SKM-1 (cell line): ENCODE data around the gene FHIP2A.
"Not testable (repeated sequence)": the region's sequence is repeated elsewhere in the genome, so short reads cannot be mapped to it uniquely, and the experiment has no call there.

Experiments
- DNase-seq: peaks from one replicate; lab custom pipeline; 2025; ENCODE audit not compliant: unreplicated experiment; lab: John Stamatoyannopoulos, UW

FHIP2A gene, protein sequence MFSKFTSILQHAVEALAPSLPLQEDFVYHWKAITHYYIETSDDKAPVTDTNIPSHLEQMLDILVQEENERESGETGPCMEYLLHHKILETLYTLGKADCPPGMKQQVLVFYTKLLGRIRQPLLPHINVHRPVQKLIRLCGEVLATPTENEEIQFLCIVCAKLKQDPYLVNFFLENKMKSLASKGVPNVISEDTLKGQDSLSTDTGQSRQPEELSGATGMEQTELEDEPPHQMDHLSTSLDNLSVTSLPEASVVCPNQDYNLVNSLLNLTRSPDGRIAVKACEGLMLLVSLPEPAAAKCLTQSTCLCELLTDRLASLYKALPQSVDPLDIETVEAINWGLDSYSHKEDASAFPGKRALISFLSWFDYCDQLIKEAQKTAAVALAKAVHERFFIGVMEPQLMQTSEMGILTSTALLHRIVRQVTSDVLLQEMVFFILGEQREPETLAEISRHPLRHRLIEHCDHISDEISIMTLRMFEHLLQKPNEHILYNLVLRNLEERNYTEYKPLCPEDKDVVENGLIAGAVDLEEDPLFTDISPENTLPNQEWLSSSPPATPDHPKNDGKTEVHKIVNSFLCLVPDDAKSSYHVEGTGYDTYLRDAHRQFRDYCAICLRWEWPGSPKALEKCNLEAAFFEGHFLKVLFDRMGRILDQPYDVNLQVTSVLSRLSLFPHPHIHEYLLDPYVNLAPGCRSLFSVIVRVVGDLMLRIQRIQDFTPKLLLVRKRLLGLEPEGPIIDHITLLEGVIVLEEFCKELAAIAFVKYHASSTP

DNA sequence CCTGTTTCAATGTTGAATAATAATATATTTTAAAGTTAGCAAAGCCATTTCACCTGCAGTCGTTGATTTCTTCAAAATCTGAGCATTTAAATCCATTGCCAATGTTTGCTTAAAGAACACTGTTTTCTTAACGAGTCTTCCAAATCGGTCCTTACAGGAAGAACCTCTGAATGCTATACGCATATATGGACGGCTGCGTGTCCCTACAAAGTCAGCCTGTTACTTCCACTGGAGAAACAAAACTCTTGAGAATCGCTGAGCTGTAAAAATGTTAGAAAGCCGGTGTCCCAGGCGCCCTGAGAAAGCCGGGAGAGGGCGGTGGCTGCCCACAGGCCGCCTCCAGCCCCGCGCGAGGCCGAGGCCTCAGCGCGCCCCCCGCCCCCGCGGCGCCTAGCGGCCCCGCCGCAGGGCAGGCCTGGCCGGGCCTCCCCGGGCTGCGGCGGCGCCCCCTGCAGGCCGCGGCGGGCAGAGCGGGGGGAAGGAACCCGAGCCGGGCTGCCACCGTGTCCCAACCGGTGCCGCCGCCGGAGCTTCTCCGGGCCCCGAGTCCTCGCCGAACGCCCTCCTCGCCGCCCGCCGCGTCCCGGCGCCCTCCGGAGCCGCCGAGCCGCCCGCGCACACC, at the start of gene FHIP2A:
FHIP2A (plus strand) TSS at position 488 of the 622 bp plus-strand sequence. CDS start 299 bp downstream, outside the sequence.
- DNase-seq: peak; percentile 47

DNA sequence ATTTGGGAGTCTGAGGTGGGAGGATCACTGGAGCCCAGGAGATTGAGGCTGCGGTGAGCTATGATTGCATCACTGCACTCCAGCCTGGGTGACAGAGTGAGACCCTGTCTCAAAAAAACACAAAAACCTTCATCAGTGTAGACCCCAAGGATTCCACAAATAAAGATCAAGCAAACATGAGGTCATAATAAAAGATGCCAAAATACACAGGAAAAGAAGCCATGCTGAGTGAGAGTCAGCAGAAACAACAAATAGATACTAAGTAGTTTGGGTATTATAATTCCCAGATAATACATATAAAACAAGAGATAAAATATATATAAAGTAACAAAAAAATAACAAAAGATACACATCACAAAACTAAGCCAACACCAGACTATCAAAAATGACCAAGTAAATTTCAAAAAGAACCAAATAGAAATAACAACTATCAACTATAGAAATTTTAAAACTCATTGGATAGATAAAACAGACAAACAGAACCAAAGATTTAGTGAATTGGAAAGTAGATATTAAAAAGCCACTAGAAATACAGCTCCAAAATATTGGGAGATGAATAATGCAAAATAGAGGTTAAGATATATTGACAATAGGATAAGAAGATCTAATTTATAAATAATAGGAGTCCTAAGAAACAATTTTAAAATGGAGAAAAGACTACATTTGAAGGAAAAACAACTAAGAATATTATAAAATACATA, 48.9 kb upstream of the FHIP2A start:
- no peak for DNase-seq

DNA sequence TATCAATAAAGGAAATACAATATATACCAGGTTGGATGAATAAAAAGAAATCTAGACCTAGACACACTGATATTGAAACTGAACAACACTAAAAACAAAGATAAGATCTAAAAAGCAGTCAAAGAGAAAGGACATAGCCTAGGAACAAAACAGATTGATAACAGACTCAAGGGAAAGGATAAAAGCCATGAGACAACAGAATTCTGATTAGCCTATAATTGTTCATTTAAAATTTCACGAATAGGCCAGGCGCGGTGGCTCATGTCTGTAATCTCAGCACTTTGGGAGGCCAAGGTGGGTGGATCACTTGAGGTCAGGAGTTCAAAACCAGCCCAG, 48.4 kb upstream of the FHIP2A start:
- no peak for DNase-seq

DNA sequence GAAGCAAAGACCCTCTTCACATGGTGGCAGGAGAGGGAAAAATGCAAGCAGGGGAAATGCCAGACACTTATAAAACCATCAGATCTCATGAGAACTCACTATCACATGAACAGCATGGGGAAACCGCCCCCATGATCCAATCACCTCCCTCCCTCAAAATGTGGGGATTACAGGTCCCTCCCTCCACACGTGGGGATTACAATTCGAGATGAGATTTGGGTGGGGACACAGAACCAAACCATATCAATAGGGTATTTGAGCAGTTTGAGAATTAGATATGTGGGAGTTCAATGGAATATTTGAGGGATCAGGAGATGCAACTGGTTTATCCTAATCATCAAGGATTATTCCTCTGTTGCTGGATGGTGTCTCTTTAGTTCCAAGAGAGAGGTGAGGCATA, 46.5 kb upstream of the FHIP2A start:
- DNase-seq: not testable (repeated sequence)

DNA sequence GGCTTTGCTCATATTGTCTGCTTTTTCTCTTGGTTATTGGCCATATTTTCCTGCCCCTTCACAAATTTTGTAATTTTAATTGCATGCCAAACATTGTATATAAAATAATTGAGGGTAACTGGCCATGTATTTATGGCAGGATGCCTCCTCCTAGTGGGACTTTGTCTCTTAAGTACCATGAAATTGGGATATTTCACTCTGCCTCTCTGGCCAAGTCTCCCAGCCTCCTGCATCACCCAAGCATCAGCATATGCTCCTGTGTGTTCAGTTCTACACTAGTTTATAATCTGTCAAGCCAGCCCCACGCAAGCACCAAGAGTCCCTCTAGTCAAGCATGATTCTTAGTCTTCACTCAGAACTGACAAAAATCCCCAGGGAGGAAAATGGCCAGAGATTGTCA, 44.2 kb upstream of the FHIP2A start:
- no peak for DNase-seq

DNA sequence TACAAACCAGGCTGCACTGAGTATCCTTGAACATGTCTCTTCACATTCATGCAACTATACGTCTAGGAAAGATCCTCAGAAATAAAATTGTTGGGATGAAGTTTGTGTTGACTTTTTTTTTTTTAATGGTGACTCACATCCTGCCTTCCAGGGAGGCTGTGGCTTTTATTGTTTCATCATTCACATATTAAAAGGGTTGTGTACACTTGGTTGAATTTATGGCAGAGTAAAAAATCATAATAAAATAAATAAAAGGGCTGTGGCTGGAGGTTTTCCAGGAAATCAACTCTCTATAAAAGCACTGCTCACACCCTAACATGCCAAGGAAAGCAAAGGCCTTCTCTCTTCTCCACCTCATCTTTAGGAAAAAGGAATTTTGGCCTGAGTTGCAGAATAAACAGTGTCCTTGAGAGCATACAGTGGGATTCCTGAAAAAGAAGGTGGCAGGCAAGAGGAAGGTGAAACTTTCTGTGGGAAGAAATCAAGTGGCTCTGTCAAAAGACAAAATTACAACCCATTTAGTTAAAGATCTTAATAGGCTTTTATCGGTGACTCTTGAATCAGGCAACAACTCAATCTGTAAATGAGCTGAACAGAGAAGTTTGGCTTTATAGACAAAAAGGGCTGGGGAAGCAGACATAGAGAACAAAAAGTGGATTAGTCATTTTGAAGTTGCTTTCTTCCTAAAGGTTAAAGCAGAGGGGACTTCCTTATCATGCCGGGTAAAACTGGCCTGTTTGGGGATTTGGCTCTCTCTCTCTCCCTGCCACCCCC, 41.6 kb upstream of the FHIP2A start:
- no peak for DNase-seq

DNA sequence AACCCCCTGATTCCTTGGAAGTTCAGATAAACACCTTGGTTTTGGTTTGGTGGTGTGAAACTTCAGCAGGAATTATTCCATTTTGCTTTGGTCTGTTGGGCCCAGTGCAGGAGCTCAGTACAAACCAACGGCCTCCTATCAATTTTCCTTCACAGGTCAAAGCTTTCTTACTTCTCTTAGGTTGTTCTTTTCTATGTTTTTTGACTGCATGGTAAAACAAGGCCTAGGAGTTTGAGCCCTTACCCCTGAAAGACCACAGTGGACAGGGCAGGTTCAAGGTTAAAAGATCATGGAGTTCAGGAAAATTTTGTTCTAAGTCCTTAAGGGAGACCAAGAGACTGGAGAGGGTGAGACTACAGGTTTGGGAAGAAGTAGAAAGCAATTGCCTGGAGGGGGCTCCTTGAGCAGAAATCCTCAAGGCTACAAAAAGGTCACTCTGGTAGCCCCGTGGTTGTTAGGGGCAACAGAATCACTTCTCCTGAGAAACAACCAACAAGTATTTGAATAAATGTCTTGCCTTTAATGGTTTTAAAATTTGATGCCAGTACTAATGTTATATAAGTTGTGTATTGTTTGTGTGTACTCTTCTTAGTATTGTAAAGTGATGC, 40.9 kb upstream of the FHIP2A start:
- DNase-seq: no peak

DNA sequence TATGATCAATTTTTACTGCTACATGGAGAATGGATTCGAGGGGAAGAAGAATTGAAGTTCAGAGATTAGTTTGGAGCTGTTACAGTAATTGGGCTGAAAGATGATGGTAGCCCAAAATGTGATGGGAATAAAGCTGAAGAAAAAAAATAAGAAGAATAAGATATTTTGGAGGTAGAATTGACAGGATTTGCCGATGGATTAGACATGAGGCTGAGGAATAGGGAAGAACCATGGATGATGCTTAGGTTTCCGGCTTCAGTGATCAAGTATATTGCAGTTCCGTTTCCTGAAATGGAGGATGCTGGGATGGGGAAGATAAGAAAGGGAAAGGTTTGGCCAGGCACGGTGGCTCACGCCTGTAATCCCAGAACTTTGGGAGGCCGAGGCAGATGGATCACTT, 38.9 kb upstream of the FHIP2A start:
- DNase-seq: no peak

DNA sequence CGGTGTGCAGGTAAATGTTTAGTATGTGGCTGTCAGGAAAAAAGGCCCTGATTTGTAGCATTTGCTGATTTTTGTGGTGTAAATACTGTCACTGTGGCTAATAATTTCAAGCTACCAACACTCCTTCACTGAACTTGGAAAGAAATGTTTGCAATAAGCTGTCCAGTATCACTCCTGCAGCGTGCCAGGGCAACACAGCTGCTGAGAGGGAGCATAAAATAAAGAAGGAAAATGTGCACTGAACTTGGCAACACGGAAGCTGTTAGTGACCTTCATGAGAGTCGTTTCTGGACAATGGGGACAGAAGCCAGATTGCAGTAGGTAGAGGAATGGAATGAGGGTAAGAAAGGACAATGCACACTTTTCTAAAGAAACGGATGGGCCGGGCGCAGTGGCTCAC, 37.9 kb upstream of the FHIP2A start:
- no peak for DNase-seq

DNA sequence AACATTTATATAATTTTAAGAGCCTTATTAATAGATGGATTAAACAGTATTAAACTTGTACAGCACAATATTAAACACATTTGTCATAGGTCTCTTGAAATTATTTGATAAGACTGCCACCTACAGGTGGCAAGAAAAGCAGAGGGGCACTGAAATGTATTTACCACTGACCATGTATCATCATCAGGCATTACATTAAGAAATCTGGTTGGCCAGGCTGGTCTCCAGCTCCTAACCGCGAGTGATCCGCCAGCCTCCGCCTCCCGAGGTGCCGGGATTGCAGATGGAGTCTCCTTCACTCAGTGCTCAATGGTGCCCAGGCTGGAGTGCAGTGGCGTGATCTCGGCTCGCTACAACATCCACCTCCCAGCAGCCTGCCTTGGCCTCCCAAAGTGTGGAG, 35.1 kb upstream of the FHIP2A start:
- peak; percentile 38 for DNase-seq

DNA sequence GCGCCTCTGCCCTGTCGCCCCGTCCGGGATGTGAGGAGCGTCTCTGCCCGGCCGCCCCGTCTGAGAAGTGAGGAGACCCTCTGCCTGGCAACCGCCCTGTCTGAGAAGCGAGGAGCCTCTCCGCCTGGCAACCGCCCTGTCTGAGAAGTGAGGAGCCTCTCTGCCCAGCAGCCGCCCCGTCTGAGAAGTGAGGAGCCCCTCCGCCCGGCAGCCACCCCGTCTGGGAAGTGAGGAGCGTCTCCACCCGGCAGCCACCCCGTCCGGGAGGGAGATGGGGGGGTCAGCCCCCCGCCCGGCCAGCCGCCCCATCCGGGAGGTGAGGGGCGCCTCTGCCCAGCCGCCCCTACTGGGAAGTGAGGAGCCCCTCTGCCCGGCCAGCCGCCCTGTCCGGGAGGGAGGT, 34.4 kb upstream of the FHIP2A start:
- not testable (repeated sequence) for DNase-seq

DNA sequence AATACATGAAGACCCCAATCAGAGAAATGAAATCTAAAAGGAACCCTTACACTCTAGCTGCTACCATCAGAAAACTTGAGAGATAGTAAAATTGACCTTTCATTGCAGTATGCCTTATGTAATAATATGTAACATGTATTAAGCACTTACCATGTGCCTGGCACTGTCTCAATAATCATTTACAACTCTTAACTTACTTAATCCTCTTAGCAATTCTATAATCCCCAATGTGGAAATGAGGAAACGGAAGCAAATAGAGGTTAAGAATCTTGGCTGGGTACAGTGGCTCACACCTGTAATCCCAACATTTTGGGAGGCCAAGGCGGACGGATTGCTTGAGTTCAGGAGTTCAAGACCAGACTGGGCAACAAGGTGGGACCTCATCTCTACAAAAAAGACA, 29.8 kb upstream of the FHIP2A start:
- DNase-seq: no peak

DNA sequence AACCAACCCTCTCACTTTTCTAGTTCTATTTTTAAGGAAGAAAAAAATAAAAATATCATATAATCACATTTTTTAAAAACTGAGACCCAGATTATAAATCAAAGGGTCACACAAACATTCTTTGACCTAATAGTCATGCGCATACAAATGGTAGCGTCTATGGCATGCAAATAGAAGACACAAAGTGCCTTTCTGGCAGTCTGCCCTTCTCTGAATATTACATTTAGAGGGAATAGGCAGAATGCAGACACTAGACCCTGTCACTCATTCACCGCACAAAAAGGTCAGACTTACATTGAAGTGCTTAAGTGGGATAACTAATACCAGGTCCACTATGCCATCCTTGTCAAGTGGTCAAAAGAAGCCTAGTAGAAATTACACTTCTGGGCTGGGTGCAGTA, 26.5 kb upstream of the FHIP2A start:
- DNase-seq: no peak

DNA sequence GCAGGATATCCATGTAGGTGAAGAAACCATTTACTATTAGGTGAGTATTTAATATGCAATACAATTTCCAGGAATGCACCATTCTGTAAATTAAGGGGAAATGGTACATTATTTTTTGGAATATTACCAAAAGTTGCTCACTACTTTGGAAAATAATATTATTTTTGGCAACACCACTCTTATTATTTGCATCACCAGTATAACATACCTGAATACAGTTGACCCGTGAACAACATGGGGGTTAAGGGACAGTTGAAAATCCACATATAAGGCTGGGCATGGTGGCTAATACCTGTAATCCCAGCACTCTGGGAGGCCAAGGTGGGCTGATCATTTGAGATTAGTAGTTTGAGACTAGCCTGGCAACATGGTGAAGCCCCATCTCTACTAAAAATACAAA, 21.2 kb upstream of the FHIP2A start:
- no peak for DNase-seq

DNA sequence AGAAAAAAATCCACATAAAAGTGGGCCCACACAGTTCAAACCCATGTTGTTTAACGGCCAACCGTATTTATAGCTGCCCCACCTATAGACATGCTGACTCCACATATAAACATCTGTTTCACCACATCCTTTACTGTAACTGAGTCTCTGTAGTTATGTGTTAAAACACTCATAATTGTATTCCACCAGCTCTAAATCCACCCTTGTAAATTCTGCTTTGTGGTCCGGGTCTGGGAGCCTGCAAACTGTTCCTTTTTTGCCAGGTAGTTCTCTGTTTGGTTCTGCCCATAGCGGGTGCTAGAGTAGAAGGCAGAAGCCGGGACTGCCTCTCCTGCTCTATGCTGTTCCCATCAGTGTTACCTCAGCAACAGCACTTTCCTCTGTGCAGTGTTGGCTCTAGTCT, 20.2 kb upstream of the FHIP2A start:
- no peak for DNase-seq

DNA sequence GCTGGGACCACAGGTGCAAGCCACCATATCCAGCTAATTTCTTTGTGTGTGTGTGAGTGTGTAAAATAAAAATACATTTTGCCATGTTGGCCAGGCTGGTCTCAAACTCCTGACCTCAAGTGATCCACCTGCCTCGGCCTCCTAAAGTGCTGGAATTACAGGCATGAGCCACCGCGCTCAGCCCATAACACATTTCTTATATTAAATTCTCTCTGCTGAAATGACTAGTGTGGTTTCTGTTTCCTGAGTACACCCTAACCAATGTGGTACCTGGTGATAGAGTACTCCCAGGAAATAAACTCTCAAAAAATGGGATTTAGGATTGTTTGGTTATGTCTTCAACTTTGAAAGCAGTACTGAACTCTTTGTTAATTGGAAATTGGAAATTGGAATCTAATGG, 19.4 kb upstream of the FHIP2A start:
- DNase-seq: no peak

DNA sequence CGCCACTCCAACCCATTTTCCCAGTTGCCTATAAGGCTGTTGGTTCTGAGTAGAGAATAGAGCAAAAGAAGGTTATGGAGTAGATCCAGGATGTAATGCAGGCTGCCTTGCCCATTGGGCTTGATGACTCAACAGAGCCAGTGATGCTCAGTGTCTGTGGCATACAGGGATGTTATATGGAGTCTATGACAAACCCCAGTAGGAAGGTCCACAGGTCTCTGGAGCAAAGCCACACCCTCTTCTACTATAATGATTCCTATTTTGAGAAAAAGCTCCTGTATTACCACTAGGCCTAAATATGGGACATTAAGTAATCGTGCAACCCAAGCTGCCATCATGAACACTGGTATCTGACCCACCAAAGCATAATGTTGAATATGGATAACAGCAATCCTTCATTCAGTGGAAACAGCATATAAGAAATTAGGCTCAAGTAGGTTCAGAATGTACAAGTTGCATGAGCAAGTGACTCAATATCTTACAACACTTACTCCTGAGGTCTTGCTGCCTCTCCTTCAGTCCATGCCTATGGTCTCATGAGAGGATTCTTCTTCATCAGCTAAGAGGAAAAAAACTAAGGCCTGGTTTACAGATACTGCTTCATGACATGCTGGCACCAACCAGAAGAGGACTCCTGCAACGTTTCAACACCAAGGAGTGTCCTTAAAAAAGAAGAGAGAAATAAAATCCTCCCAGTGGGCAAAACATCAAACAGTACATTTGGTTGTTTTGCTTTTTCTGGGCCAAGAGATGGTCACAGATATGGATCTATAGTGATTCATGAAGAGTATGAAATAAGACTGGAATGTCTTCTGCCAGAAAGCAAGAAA, 14.8 kb upstream of the FHIP2A start:
- DNase-seq: no peak

DNA sequence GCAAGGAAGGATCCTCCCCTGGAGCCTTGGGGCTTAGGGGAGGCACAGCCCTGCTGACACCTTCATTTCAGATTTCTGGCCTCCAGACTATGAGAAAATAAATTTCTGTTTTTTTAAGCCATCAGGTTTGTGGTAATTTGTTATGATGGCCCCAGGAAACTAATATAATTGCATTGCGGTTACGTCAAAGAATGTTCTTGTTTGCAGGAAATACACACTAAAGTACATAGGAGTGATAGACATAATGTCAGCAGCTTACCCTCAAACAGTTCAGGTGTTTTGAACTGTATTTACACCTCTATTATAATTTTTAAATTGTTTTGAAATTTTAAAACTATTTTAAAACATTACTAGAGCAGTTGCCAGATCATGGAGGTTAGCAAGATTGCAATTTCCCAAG, 12.6 kb upstream of the FHIP2A start:
- DNase-seq: no peak

DNA sequence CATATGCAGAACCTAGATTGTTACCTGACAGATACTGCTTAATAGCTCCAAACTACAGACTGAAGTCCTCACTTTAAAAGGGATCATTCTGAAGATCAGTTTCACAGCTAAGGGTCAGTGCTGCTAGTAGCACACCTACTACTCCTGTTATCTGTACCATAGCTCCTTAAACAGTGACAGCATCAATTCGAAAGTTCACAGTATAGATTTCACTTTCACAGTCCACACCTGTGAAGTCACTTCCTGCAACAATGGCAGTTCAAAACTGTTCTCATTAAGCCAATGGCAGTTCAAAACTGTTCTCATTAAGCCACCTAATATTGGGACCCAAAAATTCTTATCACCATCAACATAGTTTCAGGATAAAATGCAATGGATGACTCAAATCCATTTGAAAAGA, 10.7 kb upstream of the FHIP2A start:
- DNase-seq: no peak
